ENCODE results near the gene CYREN. TPM values are rescaled to one million over a fixed set of nuclear protein-coding genes. Genes with fewer than 3 reads are reported as not detected.

CYREN gene
- total and polyA plus RNA-seq, 7 donors, result 20.6 to 61.2 (median 28.1) TPM

- peaks cover 44% of the 10 kb centered on the region for H3K4me1 ChIP-seq
- H3K27me3 ChIP-seq (ENCODE audit: insufficient read depth in 3 of 3, low read length in 2 of 3), result no peaks in the 10 kb centered on the region
- peak; percentile 38 to 67 for DNase-seq
- H3K9me3 ChIP-seq, result no peaks in the 10 kb centered on the region
- peaks cover 0 to 24% of the 10 kb centered on the region in 2 donors for H3K36me3 ChIP-seq (ENCODE audit: insufficient read depth in 1 of 2, low read depth in 1 of 2)
- WGBS, 3 donors, result 17 to 41% (median 22%) methylated on average over 8 of the region's 8 CpGs
- peak overlapping the region; percentile 97 for H3K27ac ChIP-seq
- TF ChIP-seq, protein P1, sequence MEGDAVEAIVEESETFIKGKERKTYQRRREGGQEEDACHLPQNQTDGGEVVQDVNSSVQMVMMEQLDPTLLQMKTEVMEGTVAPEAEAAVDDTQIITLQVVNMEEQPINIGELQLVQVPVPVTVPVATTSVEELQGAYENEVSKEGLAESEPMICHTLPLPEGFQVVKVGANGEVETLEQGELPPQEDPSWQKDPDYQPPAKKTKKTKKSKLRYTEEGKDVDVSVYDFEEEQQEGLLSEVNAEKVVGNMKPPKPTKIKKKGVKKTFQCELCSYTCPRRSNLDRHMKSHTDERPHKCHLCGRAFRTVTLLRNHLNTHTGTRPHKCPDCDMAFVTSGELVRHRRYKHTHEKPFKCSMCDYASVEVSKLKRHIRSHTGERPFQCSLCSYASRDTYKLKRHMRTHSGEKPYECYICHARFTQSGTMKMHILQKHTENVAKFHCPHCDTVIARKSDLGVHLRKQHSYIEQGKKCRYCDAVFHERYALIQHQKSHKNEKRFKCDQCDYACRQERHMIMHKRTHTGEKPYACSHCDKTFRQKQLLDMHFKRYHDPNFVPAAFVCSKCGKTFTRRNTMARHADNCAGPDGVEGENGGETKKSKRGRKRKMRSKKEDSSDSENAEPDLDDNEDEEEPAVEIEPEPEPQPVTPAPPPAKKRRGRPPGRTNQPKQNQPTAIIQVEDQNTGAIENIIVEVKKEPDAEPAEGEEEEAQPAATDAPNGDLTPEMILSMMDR (IDR thresholded peaks at IDR 0.05), result no peak
- peak; percentile 38 to 57 (median 56) for ATAC-seq
- H3K4me3 ChIP-seq, result peak overlapping the region; percentile 78
- intact Hi-C loops (cut with DNase I), result no loop called here
Observed at GRCh38 chr7:135150072-135150782, 20.3 kb downstream of the CYREN start.

- no peaks in the 10 kb centered on the region for H3K9me3 ChIP-seq
- peak within 1 kb of the TSS; percentile 97 for H3K27ac ChIP-seq
- peak; percentile 73 to 84 (median 79) for ATAC-seq
- intact Hi-C loops (cut with DNase I), result loop anchor here (2.0 to 5.0 kb wide), 3 partner anchors 17 to 161 kb away; partner anchors contain the start of gene AGBL3 (in 1 of the 2)
- H3K4me3 ChIP-seq, result peak within 1 kb of the TSS; percentile 78
- TF ChIP-seq, protein P1 (IDR thresholded peaks at IDR 0.05), result no peak
- H3K4me1 ChIP-seq, result peaks cover 40% of the 10 kb centered on the region
- DNase-seq, result peak in 1 of 2 donors; percentile 77
- H3K36me3 ChIP-seq (ENCODE audit: insufficient read depth in 1 of 2, low read depth in 1 of 2), result peaks cover 0 to 24% of the 10 kb centered on the region in 2 donors
- WGBS, 3 donors, result 6 to 23% (median 13%) methylated on average over 13 of the region's 13 CpGs
- H3K27me3 ChIP-seq (ENCODE audit: insufficient read depth in 3 of 3, low read length in 2 of 3), result no peaks in the 10 kb centered on the region
Observed at GRCh38 chr7:135147899-135148721, 22.4 kb downstream of the CYREN start, which contains the start of gene TMEM140. Gene TMEM140 (plus strand): TSS chr7:135148072. CDS start chr7:135164442, 16,370 bp downstream.

DNA sequence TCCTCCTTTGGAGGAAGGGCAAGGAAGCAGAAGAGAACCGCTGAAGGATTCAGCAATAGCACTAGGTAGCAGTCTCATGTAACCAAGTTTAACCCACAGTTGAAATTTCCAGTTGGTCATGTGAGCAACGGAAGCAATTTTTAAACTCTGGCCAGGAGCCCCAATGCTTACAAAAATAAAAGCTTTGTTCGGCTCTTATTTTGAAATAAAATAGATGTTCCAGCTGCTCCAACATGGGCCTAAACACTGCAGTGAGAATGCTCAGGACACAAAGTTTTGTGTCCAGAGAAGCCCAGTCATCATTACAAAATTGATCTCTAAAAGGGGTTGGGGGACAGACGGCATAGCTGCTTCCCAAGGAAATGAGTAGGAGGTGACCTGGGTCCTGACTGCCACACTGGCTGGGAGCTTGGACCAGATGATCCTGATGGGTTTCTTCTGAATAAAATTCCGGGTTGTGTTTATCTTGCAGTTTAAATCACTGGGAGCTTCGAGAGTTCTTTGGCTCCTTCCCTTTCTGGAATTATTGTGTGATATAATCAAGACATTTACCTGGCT, 23.1 kb downstream of the CYREN start:
- Histone ChIP-seq H3K27ac (peak overlapping the region; percentile 97), H3K4me3 (peak overlapping the region; percentile 78), H3K27me3 (ENCODE audit: insufficient read depth in 3 of 3, low read length in 2 of 3) (no peaks in the 10 kb centered on the region), H3K9me3 (no peaks in the 10 kb centered on the region), H3K36me3 (ENCODE audit: insufficient read depth in 1 of 2, low read depth in 1 of 2) (peaks cover 0 to 18% of the 10 kb centered on the region in 2 donors), H3K4me1 (peaks cover 40% of the 10 kb centered on the region)
- intact Hi-C loops (cut with DNase I), result loop anchor here in 1 of 2 donors (5.0 kb wide), 1 partner anchor 160 kb away; the partner anchor contains the start of gene AGBL3
- WGBS, 3 donors, result 2 to 12% (median 5%) methylated on average over 6 of the region's 6 CpGs
- ATAC-seq, result peak; percentile 72 to 77 (median 74)
- no peak for DNase-seq
- TF ChIP-seq, protein P1 (IDR thresholded peaks at IDR 0.05), result no peak

DNA sequence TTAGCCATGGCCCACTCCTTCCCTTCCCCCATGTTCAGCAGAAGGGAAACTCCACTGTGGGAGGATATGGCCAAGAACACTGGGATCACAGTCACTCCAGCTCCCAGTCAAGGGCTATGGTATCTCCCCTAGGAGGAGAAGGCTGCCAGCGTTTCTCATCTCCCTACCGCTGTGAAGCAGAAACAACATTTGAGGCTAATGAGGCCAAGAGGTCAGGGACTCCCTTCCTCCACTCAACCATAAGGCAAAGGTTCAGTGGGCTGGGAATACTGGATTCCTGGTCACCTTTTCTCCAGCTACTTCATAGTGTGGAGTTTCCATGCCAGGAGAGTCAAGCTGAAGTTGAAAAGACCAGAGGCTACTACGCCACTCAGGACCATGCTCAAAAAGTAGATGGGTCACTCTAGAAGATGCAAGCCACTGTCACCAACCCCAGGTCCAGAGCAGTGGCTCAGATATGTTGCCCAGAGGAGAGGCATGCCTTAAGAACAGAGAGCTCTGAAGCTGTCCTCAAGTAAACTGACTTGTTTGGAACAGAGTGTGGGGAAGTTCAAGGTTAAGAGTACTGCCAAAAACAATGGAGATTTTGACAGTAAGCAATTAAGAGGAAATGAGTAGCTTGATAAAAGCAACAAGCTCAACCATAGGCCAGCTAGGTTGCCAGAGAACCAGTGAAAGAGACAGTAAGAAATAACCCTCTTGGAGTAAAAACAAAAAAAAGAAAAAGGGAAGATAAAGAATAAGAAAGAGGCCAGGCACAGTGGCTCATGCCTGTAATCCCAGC, 26.4 kb downstream of the CYREN start:
- 78 to 88% (median 81%) methylated on average over 3 of the region's 3 CpGs for WGBS, 3 donors
- peaks cover 20% of the 10 kb centered on the region for H3K4me1 ChIP-seq
- H3K36me3 ChIP-seq (ENCODE audit: insufficient read depth in 1 of 2, low read depth in 1 of 2), result no peaks in the 10 kb centered on the region
- TF ChIP-seq, protein P1 (IDR thresholded peaks at IDR 0.05), result no peak
- intact Hi-C loops (cut with DNase I), result no loop called here
- H3K9me3 ChIP-seq, result no peaks in the 10 kb centered on the region
- ATAC-seq (no peak), DNase-seq (no peak)
- H3K27me3 ChIP-seq (ENCODE audit: insufficient read depth in 3 of 3, low read length in 2 of 3), result no peaks in the 10 kb centered on the region
- no peak overlapping the region for H3K4me3 ChIP-seq
- peak overlapping the region; percentile 13 for H3K27ac ChIP-seq

Data from psoas muscle (tissue), 8 donors.